Endodermal cell (in vitro differentiated cells): Measurements from ENCODE around the gene IQSEC3. TPM values are rescaled to one million over a fixed set of nuclear protein-coding genes. Genes with fewer than 3 reads are reported as not detected.

Source experiments
- DNase-seq: peaks from one replicate; pipeline ENCODE4 v3.0.0-alpha.2; 2017
- H3K27ac ChIP-seq: 2 replicates; pipeline ENCODE4 v1.5.1; 2013; ENCODE audit warnings: mild to moderate bottlenecking, low read depth, low read length, moderate library complexity
- H3K27me3 ChIP-seq: 2 replicates; pipeline ENCODE4 v1.6.1; 2013; ENCODE audit warnings: mild to moderate bottlenecking, low read length, moderate library complexity; ENCODE audit not compliant: insufficient read depth, control insufficient read depth, poor library complexity, severe bottlenecking
- H3K36me3 ChIP-seq: 2 replicates; pipeline ENCODE4 v1.7.0; 2013; ENCODE audit warnings: mild to moderate bottlenecking, low read length, moderate library complexity; ENCODE audit not compliant: control insufficient read depth, insufficient read depth
- H3K4me1 ChIP-seq: one replicate; pipeline ENCODE4 v1.7.0; 2013; ENCODE audit warnings: low read length; ENCODE audit not compliant: control insufficient read depth, insufficient read depth
- H3K4me3 ChIP-seq: 2 replicates; pipeline ENCODE4 v1.5.1; 2013; ENCODE audit warnings: mild to moderate bottlenecking, low read length, moderate library complexity
- H3K9ac ChIP-seq: 2 replicates; pipeline ENCODE4 v1.6.1; 2013; ENCODE audit warnings: mild to moderate bottlenecking, low read length, moderate library complexity; ENCODE audit not compliant: poor library complexity, severe bottlenecking; ENCODE audit errors: extremely low read depth
- H3K9me3 ChIP-seq: 2 replicates; pipeline ENCODE4 v1.6.1; 2013; ENCODE audit warnings: mild to moderate bottlenecking, low read length, moderate library complexity; ENCODE audit not compliant: control insufficient read depth
- H3K27ac Mint-ChIP-seq: 2 replicates; pipeline ENCODE4 v1.8.0; 2020; ENCODE audit warnings: mixed read lengths
- H3K27me3 Mint-ChIP-seq: 2 replicates; pipeline ENCODE4 v1.8.0; 2021; ENCODE audit warnings: mild to moderate bottlenecking, mixed read lengths; ENCODE audit not compliant: insufficient read depth
- H3K36me3 Mint-ChIP-seq: 2 replicates; pipeline ENCODE4 v1.8.0; 2020; ENCODE audit warnings: low read depth, mixed read lengths
- H3K4me1 Mint-ChIP-seq: 2 replicates; pipeline ENCODE4 v1.8.0; 2020; ENCODE audit warnings: mixed read lengths
- H3K4me3 Mint-ChIP-seq: 2 replicates; pipeline ENCODE4 v1.8.0; 2020; ENCODE audit warnings: mild to moderate bottlenecking, moderate library complexity, mixed read lengths
- H3K9me3 Mint-ChIP-seq: 2 replicates; pipeline ENCODE4 v1.8.0; 2020; ENCODE audit warnings: mild to moderate bottlenecking, mixed read lengths
- CTCF ChIP-seq: fragments of 200-600 bp; sonication (generic); conservative IDR thresholded peaks from 2 replicates; pipeline ENCODE4 v1.5.0; 2021; ENCODE audit warnings: antibody characterized with exemption, mild to moderate bottlenecking
- WGBS, 2 experiments: methylation state at CpG; one replicate each; pipeline versions ENCODE4 v1.1.5 to v1.1.7; 2013; ENCODE audit warnings: missing lambda C conversion rate in 2 of 2, mixed read lengths in 1 of 2; ENCODE audit not compliant: insufficient coverage in 1 of 2, insufficient read length in 1 of 2; 5-methylcytosine and 5-hydroxymethylcytosine counted together
- total RNA-seq, 2 donors: library from RNA; stranded (reverse); fragmentation: NEBNext Ultra II Directional in 1 of 2; extraction: Animal tissue kit (Norgen Biotek cat#: 25700) in 1 of 2; gene quantifications; 2 replicates in 1 of 2; 3 replicates in 1 of 2; pipeline ENCODE4 v1.2.1, GENCODE V29; 2021

The IQSEC3 gene
- total RNA-seq, 2 donors from 2014 or later: 1.5 to 2.7 TPM

GRCh38 chr12:111699-112493 lies 45.3 kb downstream of the IQSEC3 start:
- no peak overlapping the region for H3K4me3 Mint-ChIP-seq
- Histone ChIP-seq H3K4me1 (peaks cover 8% of the 10 kb centered on the region), H3K9me3 (no peaks in the 10 kb centered on the region), H3K9ac (no peak overlapping the region), H3K4me3 (no peak overlapping the region), H3K27me3 (no peaks in the 10 kb centered on the region), H3K36me3 (no peaks in the 10 kb centered on the region), H3K27ac (no peak overlapping the region)
- peaks cover 6% of the 10 kb centered on the region for H3K27me3 Mint-ChIP-seq
- H3K9me3 Mint-ChIP-seq: no peaks in the 10 kb centered on the region
- H3K36me3 Mint-ChIP-seq: no peaks in the 10 kb centered on the region
- WGBS, 2 experiments: 83 to 88% methylated on average over 7 to 11 of the region's 11 CpGs
- H3K4me1 Mint-ChIP-seq: peaks cover 27% of the 10 kb centered on the region
- no peak overlapping the region for H3K27ac Mint-ChIP-seq
- no peak for TF ChIP-seq CTCF
- no peak for DNase-seq

- Histone ChIP-seq H3K4me1 (peaks cover 8% of the 10 kb centered on the region), H3K36me3 (no peaks in the 10 kb centered on the region), H3K9me3 (no peaks in the 10 kb centered on the region), H3K4me3 (no peak overlapping the region), H3K27me3 (no peaks in the 10 kb centered on the region), H3K27ac (no peak overlapping the region), H3K9ac (no peak overlapping the region)
- DNase-seq: no peak
- peaks cover 27% of the 10 kb centered on the region for H3K4me1 Mint-ChIP-seq
- no peak overlapping the region for H3K4me3 Mint-ChIP-seq
- H3K27me3 Mint-ChIP-seq: peaks cover 11% of the 10 kb centered on the region
- WGBS, 2 experiments: 75 to 87% methylated on average over 2 to 4 of the region's 4 CpGs
- H3K9me3 Mint-ChIP-seq: no peaks in the 10 kb centered on the region
- no peak overlapping the region for H3K27ac Mint-ChIP-seq
- H3K36me3 Mint-ChIP-seq: no peaks in the 10 kb centered on the region
- TF ChIP-seq CTCF: no peak
These were observed 46.8 kb downstream of the IQSEC3 start for GRCh38 chr12:113347-113746.

- no peak for TF ChIP-seq CTCF
- Mint-ChIP-seq H3K4me1 (peaks cover 25% of the 10 kb centered on the region), H3K4me3 (no peak overlapping the region), H3K36me3 (no peaks in the 10 kb centered on the region), H3K27me3 (peaks cover 13% of the 10 kb centered on the region), H3K9me3 (no peaks in the 10 kb centered on the region), H3K27ac (no peak overlapping the region)
- Histone ChIP-seq H3K9me3 (no peaks in the 10 kb centered on the region), H3K27me3 (no peaks in the 10 kb centered on the region), H3K4me1 (peaks cover 12% of the 10 kb centered on the region), H3K4me3 (no peak overlapping the region), H3K27ac (no peak overlapping the region), H3K36me3 (no peaks in the 10 kb centered on the region), H3K9ac (no peak overlapping the region)
- peak; percentile 79 for DNase-seq
- WGBS, 2 experiments: 50 to 64% methylated on average over 4 of the region's 4 CpGs
These were observed 48.2 kb downstream of the IQSEC3 start for GRCh38 chr12:114626-115211.
